HG03565 (cell line): ENCODE measurements around the gene ITPK1.

ENCODE experiments used
- ATAC-seq: cut with Tn5 transposase; IDR thresholded peaks from one replicate; pipeline ENCODE4 v1.9.1; 2021; ENCODE audit warnings: mild to moderate bottlenecking, moderate library complexity; ENCODE audit not compliant: unreplicated experiment

Gene ITPK1

DNA sequence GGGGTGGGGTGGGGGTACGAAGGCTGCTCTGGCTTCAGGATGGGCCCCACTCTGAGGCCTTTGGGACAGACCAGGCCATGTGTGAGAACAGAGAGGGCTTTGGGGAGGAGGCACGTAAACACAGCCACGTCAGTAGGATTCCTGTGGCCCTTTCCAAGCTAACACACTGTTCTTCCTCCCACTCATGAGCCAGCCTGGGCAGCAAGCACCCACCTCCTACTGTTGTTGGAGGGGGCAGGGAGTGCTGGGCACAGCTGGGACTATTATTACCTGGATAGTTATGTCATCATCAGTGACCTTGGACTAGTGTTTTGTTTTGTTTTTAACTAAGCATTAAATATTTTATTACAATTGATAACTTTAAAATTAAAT is 187.5 kb downstream of the ITPK1 start:
- ATAC-seq: no peak

- no peak for ATAC-seq
These were observed 188.1 kb downstream of the ITPK1 start for GRCh38 chr14:92927349-92928257.

- no peak for ATAC-seq
These were observed 188.8 kb downstream of the ITPK1 start for GRCh38 chr14:92926931-92927330.

GRCh38 chr14:92926180-92926845 is 189.4 kb downstream of the ITPK1 start:
- no peak for ATAC-seq

DNA sequence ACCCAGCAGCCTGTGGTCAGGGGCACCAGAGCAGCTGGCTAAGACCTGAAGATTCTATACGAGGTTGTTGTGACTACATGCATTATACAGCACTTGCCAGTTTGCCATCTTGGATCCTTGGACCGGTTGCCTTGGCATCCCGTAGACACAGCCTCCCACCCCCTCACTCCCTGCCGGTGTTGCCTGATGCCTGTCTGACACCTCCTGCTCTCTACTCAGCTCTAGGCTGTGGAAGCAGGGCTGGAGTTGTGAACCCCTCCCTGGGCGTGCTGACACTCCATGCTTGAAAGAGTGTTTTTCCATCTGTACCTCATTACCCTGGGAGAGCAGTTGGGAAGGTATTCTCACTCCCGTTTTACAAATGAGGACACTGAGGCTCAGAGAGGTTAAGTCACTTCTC is 190.3 kb downstream of the ITPK1 start:
- ATAC-seq: no peak

GRCh38 chr14:92924247-92924646 is 191.5 kb downstream of the ITPK1 start:
- ATAC-seq: no peak

DNA sequence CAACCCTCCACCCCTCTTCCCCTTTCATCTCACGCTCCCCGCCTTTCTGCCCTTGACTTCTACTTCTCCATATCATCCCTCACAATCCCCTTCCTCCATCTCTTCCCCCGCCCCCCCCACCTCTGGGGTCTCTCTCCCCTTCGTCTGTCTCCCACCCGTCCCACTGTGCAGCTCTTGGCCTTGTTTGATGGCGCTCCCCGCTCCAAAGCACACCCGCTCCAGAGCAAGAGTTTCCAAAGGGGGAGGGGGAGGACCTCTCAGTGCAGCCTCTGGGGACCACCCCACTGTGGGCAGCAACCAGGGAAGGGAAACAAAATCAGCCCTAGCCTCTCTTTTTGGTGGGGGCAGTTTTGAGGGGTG is 192.0 kb downstream of the ITPK1 start:
- ATAC-seq: no peak

DNA sequence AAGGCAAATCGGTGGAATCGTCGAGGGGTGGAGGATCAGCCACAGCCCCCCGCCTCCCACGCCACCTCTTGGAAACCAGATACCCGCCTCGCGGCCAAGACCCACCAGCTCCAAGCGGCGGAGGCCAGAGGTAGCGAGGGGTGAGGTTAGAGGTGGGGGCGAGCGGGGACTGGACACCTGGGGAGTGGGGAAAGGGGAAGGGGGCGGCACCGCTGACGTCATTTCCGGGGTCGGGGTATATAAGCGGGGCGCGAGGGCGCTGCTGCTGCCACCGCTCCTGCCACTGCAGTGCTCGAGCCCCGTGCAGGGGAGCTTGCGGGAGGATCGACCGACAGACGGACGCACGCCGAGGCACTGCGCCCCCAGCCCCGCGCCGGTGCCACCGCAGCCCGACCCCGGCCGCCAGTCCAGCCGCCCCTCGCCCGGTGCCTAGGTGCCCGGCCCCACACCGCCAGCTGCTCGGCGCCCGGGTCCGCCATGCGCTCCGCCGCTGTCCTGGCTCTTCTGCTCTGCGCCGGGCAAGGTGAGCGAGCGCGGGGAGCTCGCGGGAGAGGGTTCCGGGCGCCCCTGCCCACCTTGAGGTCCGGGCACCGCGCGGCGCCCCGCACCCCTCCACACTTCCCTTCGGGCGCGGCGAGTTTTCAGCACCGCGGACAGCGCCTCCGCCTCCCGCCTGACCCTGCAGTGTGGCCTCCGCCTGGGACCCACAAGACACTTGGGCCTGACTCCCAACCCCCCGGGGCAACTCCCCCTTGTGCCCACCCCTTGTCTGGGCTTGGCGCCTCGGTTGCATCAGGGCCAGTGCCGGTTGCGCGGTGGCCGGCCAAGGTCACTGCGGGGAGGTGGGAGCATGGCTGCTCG is 192.6 kb downstream of the ITPK1 start, which contains the start of gene CHGA:
Gene CHGA, plus strand, starts transcription at position 268 of the 861 bp plus-strand sequence. Its CDS starts 210 bp downstream, at position 478.
- ATAC-seq: no peak

DNA sequence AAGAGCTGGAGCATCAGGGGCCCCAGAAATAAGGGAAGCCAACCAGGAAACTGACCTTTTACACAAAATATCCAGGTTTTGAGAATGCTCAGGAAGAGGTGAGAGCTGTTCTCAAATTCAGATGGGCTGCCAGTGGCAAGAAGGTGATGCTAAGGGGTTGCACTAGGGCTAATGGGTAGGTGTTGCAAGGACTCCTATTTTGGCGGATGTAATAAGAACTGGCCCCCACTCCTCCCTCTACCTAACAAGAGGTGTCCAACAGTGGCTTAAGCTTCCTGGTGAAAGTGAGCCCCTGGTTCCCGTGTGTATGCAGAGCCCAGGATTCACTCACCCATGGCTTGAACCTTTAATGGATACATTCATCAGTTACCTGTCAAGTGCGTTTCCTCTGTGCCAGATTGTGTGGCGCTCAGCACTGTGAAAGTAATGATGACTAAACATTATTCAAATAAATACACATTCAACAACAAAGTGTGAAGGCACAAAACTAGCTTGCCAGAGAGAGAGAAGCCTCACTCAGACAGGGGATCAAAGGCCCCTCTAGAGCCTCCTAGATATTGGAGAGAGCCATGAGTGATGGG is 193.5 kb downstream of the ITPK1 start:
- no peak for ATAC-seq

DNA sequence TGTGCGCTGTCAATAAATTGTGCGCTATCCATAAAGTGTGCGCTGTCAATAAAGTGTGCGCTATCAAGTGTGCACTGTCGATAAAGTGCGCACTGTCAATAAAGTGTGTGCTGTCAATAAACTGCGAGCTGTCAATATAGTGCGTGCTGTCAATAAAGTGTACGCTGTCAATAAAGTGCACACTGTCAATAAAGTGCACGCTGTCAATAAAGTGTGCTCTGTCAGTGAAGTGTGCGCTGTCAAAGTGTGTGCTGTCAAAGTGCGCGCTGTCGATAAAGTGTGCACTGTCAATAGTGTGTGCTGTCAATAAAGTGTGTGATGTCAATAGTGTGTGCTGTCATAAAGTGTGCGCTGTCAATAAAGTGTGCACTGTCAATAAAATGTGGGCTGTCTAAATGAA is 195.7 kb downstream of the ITPK1 start:
- ATAC-seq: no peak

DNA sequence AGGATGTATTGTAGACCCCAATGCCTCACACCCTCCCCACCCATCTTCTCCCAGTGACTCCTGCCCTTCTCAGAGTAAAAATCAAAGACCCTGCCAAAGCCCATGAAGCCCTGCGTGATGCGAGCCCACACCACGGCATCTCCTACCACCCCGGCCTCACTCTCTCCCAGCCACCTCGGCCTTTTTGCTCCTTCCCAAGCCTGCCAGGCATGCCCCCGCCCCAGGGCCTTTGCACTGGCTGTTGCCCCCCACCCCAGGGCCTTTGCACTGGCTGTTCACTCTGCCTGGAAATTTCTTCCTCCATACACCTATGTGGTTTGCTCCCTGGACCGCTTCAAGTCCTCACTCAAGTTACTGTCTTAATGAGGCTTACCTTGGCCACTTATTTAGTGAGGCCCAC is 197.8 kb downstream of the ITPK1 start:
- ATAC-seq: no peak

DNA sequence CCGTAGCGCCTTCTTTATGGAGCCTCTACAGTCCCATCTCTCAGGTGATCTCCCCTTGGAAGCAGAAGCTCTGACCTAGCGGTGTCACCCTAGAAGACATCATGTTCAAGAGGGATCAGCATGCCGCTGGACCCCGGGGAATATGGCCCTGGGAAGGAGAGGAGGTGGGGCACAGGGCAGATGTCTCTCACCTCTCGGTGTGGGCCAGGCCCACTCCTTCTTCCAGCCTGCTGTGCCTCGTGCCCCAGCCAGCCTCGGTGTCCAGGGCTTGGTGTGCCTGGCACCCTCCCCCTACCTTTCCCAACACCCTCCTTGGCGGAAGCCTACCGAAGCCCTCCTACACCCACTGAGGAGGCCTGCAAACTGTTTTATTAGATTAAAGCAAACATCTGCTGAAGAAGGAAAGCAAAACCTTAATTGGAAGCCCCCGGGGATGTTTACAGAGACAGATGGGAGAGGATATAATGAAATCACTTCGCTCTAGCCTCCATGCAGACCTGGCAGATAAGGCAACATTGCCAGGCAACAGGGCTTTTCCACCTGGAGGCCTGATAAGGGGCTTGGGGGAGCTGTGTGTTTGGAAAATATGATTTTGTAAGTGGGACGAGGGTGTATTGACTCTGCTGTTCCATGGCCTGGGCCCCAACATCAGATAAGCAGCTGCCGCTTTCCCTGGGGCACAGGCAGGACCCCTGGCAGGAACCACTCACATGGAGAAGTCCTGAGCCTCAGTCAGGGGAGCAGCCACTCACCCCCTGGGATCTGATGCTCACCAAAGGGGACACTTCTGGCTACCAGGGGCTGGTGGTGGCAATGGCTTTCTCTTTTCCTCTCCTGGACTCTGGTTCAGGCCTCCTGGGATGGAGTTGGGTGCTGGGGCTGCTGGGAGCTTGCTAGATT is 198.4 kb downstream of the ITPK1 start:
- no peak for ATAC-seq

- ATAC-seq: no peak
These were observed 199.5 kb downstream of the ITPK1 start for GRCh38 chr14:92916201-92916600.

- no peak for ATAC-seq
These were observed 201.6 kb downstream of the ITPK1 start for GRCh38 chr14:92914087-92914656.

GRCh38 chr14:92907316-92907911 is 208.3 kb downstream of the ITPK1 start:
- no peak for ATAC-seq

DNA sequence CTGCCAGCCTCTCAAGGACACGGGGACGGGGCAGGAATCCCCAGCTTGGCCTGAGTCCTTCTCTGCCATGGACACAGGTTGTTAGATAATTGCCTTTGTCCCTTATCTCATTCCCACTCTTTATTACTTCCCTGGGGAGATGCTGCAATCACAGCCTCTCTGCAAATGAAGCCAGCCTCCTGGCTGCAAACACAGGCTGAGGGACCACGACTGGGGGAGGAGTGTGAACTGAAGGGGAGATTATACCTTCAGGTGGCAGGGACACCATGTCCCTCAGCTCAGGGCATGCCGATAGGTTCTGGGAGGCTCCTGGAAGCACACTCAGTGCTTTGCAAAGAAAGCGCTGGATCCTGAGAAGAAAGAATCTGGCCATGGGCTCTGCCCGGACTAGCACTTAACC is 208.9 kb downstream of the ITPK1 start:
- ATAC-seq: no peak

DNA sequence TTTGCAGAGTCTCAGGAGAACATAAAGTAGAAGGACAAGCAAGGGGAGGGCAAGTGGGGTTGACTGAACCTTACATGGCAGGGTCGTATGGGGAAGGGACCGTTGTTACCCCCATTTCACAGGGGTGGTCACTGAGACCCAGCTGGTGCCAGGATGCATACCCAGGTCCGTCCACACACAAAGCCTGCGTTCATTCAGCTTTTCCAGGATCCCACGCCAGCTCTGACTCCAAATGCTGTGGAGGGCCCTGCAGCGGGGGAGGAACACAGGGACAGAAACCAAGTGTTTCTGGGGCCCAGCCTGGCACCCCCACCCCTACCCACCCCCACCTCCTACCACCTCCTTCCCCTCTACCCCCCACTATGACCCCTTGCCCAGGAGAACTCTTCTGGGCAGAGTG is 209.3 kb downstream of the ITPK1 start:
- no peak for ATAC-seq

DNA sequence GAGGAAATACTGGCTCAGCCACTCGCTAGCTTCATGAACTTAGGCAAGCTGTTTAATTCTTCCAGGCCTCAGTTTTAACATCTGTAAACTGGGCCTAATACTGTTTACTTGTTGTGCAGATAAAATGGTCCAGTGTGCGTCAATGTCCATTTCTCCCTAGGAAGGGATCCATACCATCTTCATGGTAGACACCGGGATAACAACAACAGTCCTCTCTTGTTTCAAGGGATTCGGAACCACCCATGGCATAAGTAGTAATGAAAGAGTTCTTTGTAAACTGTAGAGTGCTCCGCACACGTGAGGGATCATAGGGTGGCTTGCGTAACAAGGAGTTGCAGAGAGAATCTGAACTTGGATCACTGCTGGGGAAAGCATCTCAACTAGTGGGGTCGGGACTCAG is 210.1 kb downstream of the ITPK1 start:
- no peak for ATAC-seq

DNA sequence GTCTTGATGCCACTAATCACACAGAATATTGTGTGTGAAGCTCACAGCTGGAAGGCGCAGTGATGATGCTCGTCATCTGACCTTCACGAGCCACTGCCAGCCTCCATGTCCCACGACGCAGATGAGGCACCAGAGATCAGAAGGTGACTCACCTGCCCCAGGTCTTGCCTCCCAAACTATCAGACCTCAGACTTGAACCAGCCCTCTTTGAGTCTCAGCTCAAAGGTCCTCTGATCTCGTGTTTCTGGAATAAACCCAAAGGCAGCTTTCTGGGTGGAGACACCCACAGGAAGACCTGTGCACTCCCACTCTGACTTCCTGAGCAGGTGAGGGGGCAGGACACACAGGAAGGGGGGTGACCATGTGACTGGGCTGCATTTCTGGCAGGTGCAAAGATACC is 212.4 kb downstream of the ITPK1 start:
- ATAC-seq: no peak
